ENCODE results near the gene GPR146.
"Not testable (repeated sequence)": the region's sequence is repeated elsewhere in the genome, so short reads cannot be mapped to it uniquely, and the experiment has no call there.

GPR146 gene

GRCh38 chr7:1073142-1073977, 29.0 kb downstream of the GPR146 start:
- in situ Hi-C loops (cut with MboI; ENCODE audit: low sequenced_read_pairs): no loop called here

- in situ Hi-C loops (cut with MboI; ENCODE audit: low sequenced_read_pairs): not testable (repeated sequence)
These were observed 29.7 kb downstream of the GPR146 start for GRCh38 chr7:1074018-1074417.

GRCh38 chr7:1074593-1075431, 30.5 kb downstream of the GPR146 start:
- in situ Hi-C loops (cut with MboI; ENCODE audit: low sequenced_read_pairs): no loop called here

GRCh38 chr7:1076184-1077072, 32.1 kb downstream of the GPR146 start:
- in situ Hi-C loops (cut with MboI; ENCODE audit: low sequenced_read_pairs): no loop called here

GRCh38 chr7:1078519-1078918, 34.2 kb downstream of the GPR146 start:
- in situ Hi-C loops (cut with MboI; ENCODE audit: low sequenced_read_pairs): no loop called here

GRCh38 chr7:1078985-1079384, 34.6 kb downstream of the GPR146 start:
- in situ Hi-C loops (cut with MboI; ENCODE audit: low sequenced_read_pairs): no loop called here

- in situ Hi-C loops (cut with MboI; ENCODE audit: low sequenced_read_pairs): no loop called here
These were observed 35.2 kb downstream of the GPR146 start for GRCh38 chr7:1079546-1079945.

GRCh38 chr7:1080252-1080920, 36.0 kb downstream of the GPR146 start:
- in situ Hi-C loops (cut with MboI; ENCODE audit: low sequenced_read_pairs): no loop called here

- in situ Hi-C loops (cut with MboI; ENCODE audit: low sequenced_read_pairs): no loop called here
These were observed 36.5 kb downstream of the GPR146 start for GRCh38 chr7:1080921-1081255.

- in situ Hi-C loops (cut with MboI; ENCODE audit: low sequenced_read_pairs): no loop called here
These were observed 37.0 kb downstream of the GPR146 start for GRCh38 chr7:1081336-1081735.

GRCh38 chr7:1081931-1082401, 37.6 kb downstream of the GPR146 start:
- in situ Hi-C loops (cut with MboI; ENCODE audit: low sequenced_read_pairs): no loop called here

- in situ Hi-C loops (cut with MboI; ENCODE audit: low sequenced_read_pairs): no loop called here
These were observed 39.6 kb downstream of the GPR146 start for GRCh38 chr7:1083729-1084657.

GRCh38 chr7:1085266-1085665, 40.9 kb downstream of the GPR146 start:
- in situ Hi-C loops (cut with MboI; ENCODE audit: low sequenced_read_pairs): no loop called here

- in situ Hi-C loops (cut with MboI; ENCODE audit: low sequenced_read_pairs): no loop called here
These were observed 41.6 kb downstream of the GPR146 start for GRCh38 chr7:1085910-1086421.

- in situ Hi-C loops (cut with MboI; ENCODE audit: low sequenced_read_pairs): no loop called here
These were observed 42.5 kb downstream of the GPR146 start for GRCh38 chr7:1086588-1087464.

GRCh38 chr7:1087465-1087814, 43.1 kb downstream of the GPR146 start:
- in situ Hi-C loops (cut with MboI; ENCODE audit: low sequenced_read_pairs): no loop called here

- in situ Hi-C loops (cut with MboI; ENCODE audit: low sequenced_read_pairs): no loop called here
These were observed 43.9 kb downstream of the GPR146 start, which contains the start of gene GPER1 for GRCh38 chr7:1087952-1088920. Gene GPER1, plus strand, starts transcription at chr7:1088113. Its CDS starts 3,616 bp downstream, at chr7:1091729.
